ENCODE results near the gene CACNA1S. TPM values are rescaled to one million over a fixed set of nuclear protein-coding genes. Genes with fewer than 3 reads are reported as not detected.

The CACNA1S gene
- total RNA-seq, 1 experiment from 2014 or later: not detected

GRCh38 chr1:201108614-201109013 lies 3.6 kb downstream of the CACNA1S start:
- H3K27me3 Mint-ChIP-seq (ENCODE audit: low read depth): peaks cover 20% of the 10 kb centered on the region
- peak overlapping the region in 1 of 3 experiments; percentile 76; a peak in 1 of 7 replicates for H3K27ac Mint-ChIP-seq
- no peak overlapping the region; a peak in 1 of 5 replicates for H3K4me3 Mint-ChIP-seq

More at GRCh38 chr1:201108614-201109013, 3.6 kb downstream of the CACNA1S start:
- peaks cover 2% of the 10 kb centered on the region for H3K23me2 ChIP-seq (ENCODE audit: insufficient read length, low read depth, low read length, poor library complexity, severe bottlenecking)
- no CpG with 5 or more reads among the region's 1 CpG for WGBS (ENCODE audit: extremely low coverage, insufficient read length, low lambda C conversion rate)
- H3K4ac ChIP-seq (ENCODE audit: low read depth, low read length): no peak overlapping the region
- H3K9ac ChIP-seq (ENCODE audit: extremely low read depth, insufficient read length, low read length): no peak overlapping the region
- no peak overlapping the region for H3K18ac ChIP-seq (ENCODE audit: insufficient read length, low read depth, low read length)
- Mint-ChIP-seq H3K9me3 (no peaks in the 10 kb centered on the region), H3K4me1 (peaks cover 14 to 31% of the 10 kb centered on the region in 2 experiments), H3K36me3 (ENCODE audit: insufficient read depth in 1 of 3, low read depth in 3 of 3) (no peaks in the 10 kb centered on the region)
- H3K9me3 ChIP-seq (ENCODE audit: control insufficient read depth, low read depth, low read length): no peaks in the 10 kb centered on the region
- no peak overlapping the region for H2BK20ac ChIP-seq (ENCODE audit: low read depth, low read length, poor library complexity, severe bottlenecking)
- H2BK12ac ChIP-seq (ENCODE audit: insufficient read length, low read depth, low read length): no peak overlapping the region
- no peak overlapping the region for H2BK5ac ChIP-seq (ENCODE audit: insufficient read length, low read length)
- H3K56ac ChIP-seq (ENCODE audit: insufficient read length, low read depth, low read length): no peak overlapping the region
- no peak overlapping the region for H2BK120ac ChIP-seq (ENCODE audit: low read depth, low read length, poor library complexity, severe bottlenecking)
- no peaks in the 10 kb centered on the region; the same call in 1 of the 2 replicates for H3K4me1 ChIP-seq (ENCODE audit: insufficient read depth, low read length)
- peak overlapping the region; percentile 56; the same call in 1 of the 2 replicates for H3K14ac ChIP-seq (ENCODE audit: insufficient read depth, low read length)
- no peak overlapping the region for H4K91ac ChIP-seq (ENCODE audit: insufficient read length, low read depth, low read length)
- H3K4me2 ChIP-seq (ENCODE audit: insufficient read depth, insufficient read length, low read length): no peak overlapping the region
- no peak for TF ChIP-seq CTCF (conservative IDR thresholded peaks at IDR 0.05)
- no peak overlapping the region for H2BK15ac ChIP-seq (ENCODE audit: low read depth, low read length)
- no peak overlapping the region for H2AK5ac ChIP-seq (ENCODE audit: insufficient read length, low read length)
- DNase-seq: no peak
- H4K8ac ChIP-seq (replicated peaks; ENCODE audit: insufficient read length, low read depth, low read length): no peak overlapping the region
- no peak overlapping the region for H4K5ac ChIP-seq (ENCODE audit: insufficient read length, low read depth, low read length)
- no peaks in the 10 kb centered on the region for H4K20me1 ChIP-seq (ENCODE audit: control insufficient read depth, insufficient read depth, insufficient read length)
- no peak overlapping the region for H3K23ac ChIP-seq (ENCODE audit: insufficient read length, low read depth, low read length)
- H3K79me2 ChIP-seq (ENCODE audit: insufficient read depth, low read length): no peaks in the 10 kb centered on the region
- H2AFZ ChIP-seq (ENCODE audit: low read length): no peak overlapping the region
- H3K27ac ChIP-seq (ENCODE audit: insufficient read length, low read depth, low read length): no peak overlapping the region
- H3T11ph ChIP-seq (ENCODE audit: low read length): no peak overlapping the region
- H3K79me1 ChIP-seq (ENCODE audit: insufficient read depth, low read depth, low read length, poor library complexity, severe bottlenecking): no peaks in the 10 kb centered on the region
- H3K27me3 ChIP-seq (ENCODE audit: insufficient read depth, low read length): no peaks in the 10 kb centered on the region; the same call in 1 of the 2 replicates

Measured in H9 (cell line).